HuH-7.5 (cell line): ENCODE results near the gene C1QB.
"Not testable (repeated sequence)": the region's sequence is repeated elsewhere in the genome, so short reads cannot be mapped to it uniquely, and the experiment has no call there.

Experiments used
- DNase-seq: peaks from one replicate; pipeline ENCODE4 v3.0.0; 2011; ENCODE audit warnings: low spot score

C1QB gene

DNA sequence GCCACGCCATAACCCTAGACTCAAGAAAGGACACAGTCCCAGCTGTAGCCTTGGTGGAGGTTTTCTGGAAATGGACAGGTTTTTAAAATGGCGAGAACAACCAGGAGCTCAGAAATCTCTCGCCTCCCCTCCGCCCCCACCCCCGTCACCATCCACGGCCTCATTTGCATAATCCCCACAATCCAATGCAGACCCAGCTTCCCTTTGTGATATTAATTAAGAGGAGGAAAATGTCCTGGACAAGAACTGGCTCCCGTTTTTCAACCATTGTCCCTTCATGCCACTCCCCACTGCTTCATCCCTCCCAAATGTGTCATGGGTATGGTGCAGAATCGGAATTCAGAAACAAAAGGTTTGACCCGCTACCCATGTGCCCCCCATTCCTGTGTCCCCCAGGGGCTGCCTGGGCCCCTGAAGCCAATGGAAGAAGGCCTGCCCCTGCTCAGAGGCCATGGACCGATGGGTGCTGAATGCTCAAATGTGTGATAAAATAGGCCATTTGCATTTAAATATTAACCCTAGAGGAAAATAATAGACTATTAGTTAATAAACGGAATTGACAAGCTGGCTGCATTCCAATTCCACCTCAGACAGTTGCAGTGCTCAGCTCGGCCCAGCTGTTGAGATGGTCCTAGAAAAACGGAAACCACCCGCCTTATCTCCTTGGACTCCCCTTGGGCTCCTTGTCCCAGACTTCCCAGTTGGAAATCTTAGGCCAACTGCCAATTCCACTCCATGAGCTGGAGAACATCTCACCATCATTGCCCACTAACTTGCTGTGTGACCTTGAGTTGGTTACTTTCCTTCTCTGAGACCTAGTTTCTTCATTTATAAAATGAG lies 46.9 kb downstream of the C1QB start:
- DNase-seq, result no peak

DNA sequence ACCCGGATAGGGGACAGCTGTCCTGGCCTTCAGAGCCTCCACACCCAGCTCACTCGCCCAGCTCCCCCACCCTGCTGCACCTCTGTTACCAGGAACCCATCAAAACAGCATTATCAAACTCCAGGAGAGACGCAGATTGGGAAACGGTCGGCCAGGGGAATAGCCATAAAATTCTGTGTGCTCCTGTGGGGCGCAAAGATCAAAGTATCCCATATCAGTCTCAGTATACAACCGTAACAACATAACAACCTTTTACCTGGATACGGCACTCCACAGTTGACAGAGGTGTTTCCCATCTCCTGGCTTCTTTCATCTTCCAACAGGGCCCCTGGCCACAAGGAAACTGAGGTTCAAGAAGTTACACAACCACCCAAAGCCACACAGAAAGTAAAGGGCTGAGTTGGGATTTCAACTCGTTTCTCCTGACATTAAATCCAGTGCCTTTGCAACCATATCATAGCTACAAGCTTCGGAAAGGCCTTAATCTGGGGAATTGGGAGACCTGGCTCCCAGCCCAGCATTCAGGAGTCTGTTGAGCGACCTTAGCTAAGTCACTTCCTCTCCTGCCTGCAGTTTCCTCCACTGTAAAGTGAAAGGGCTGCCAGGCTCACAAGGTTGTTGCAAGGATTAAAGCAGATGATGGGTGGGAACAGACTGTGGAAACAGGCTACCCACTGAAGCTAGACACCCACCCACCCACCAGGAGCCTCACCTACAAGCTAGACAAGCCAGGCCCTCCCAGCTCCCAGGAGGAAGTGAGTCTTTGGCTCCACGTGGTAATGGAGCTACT lies 49.5 kb downstream of the C1QB start:
- DNase-seq, result no peak

DNA sequence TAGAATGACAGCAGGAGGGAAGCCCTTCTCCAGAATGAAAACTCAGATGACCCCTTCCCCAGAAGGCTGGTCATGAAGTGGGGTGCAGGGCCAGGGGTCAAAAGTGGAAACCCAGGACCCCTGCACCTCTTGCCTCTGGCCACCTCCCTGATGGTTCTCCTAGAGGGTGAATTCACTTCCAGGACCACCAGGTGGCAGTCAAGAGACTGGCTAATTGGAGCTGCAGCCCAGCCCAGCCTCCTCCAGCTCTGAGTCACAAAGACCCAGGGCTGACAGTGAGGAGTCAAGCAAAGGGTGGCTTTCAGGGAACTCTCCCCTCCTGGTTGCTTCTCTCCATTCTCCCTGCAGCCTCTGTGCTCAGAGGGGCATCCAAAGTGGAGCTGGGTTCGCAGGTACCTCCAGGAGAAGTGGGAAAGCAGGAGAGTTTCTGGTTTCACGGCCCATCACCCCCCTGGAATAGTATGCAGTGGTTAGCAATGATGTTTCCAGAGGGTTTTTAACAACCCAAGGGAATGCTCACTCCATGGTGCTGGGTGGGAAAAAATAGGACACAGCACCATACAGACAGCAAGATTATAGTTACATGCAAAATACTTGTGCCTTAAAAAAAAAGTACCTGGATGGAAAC lies 51.5 kb downstream of the C1QB start:
- peak; percentile 74 for DNase-seq

DNA sequence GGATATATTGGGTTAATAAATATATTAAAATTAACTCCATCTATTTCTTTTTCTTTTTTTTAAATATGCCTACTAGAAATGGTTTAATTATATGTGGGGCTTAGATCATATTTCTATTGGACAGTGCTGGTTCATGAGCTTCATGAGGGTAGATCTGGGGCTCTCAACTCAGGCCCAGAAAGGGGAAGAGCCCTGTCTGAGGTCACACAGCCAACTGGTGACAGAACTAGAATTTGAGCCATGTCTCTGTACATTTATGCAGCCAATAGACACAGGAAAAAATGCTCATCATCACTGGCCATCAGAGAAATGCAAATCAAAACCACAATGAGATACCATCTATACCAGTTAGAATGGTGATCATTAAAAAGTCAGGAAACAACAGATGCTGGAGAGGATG lies 52.5 kb downstream of the C1QB start:
- DNase-seq, result no peak

DNA sequence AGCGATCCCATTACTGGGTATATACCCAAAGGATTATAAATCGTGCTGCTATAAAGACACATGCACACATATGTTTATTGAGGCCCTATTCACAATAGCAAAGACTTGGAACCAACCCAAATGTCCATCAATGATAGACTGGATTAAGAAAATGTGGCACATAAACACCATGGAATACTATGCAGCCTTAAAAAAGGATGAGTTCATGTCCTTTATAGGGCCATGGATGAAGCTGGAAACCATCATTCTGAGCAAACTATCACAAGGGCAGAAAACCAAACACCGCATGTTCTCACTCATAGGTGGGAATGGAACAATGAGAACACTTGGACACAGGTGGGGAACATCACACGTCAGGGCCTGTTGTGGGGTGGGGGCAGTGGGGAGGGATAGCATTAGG lies 53.1 kb downstream of the C1QB start:
- not testable (repeated sequence) for DNase-seq

DNA sequence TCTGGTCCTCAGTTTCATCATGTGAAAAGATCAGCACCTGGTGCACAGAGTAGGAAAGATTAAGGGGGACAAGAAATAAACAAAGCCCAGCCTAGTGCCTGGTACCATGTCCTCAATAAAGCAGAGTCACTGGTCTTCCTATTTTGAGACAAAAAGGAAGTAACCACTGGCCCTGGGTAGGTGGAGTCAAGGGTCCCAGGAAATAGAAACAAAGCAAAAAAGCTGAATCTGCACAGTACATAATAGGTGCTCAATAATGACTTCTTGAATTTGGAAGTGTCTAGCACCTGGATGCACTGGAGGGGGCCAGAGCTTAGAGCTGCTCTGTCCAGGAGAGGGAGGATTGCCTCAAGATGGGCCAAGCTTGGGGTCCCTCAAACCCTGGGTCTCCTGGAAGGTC lies 55.7 kb downstream of the C1QB start:
- DNase-seq, result no peak

DNA sequence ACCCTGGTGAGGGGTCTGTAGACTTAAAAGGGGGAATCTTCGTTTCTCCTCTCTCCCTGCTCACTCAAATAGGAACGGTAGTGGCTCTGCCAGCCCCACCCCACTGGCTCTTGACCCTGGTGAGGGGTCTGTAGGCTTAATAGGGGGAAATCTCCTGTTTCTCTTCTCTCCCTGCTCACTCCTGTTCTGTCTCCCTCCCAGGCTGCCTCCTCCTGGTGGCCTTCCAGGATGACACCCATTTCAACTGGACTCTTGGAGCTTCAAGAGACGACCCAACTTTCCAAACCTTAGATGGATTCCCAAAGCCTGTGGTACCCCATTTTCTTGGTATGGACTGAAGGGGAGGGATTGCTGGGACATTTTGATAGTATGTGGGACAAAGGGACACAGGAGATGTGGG lies 56.2 kb downstream of the C1QB start:
- DNase-seq, result no peak

DNA sequence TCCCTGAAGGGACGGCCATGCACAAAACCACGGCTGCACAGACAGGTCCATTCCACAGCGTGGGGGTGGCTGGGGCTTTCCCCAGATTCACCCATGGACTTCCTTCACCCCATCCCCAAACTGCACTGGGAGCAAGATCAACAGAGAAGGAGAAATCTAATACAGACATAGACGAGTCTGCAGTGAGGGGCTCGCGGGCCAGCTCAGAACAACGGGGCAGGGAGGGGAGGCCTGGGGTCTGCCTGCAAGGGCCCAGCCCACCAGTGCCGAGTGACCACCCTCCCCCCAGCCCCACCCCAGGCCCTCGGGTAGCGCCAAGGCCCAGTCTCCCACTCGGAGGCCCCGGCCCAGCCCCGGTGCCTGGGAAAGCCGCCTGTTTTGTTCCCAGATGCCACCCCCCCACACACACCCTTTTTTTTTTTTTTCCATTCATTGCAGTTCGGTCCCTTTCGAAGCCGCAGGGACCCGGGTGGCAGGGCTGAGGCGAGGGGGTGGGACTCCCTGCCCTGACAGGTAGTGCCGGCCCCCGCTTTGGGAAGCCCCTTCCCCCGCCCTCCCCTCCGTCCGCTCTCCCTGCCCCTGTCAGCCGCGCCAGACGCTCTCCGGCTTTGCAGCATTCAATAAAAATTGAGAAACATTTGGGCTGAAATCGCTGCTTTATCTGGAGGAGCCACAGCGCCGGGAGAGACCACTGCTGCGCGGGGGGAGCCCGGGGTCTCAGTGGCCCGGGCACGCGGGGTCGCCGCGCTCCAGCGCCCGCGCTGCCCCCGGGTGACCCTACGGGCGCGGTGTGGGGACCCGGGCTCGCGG lies 57.1 kb downstream of the C1QB start:
- peak; percentile 63 for DNase-seq

DNA sequence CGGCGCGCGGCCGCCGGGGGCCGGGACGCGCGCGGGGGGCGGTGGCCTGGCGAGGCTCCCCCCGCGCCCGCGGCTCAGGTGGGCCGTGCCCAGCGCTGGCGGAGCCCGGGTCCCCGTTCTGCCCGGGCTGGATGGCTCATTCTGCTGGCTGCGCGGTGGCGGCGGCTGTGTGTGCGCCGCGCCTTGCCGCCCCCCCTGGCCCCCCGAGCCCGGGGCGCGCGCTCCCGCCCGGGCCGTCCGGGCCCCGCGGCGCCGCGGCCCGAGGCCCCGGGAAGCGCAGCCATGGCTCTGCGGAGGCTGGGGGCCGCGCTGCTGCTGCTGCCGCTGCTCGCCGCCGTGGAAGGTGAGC lies 57.6 kb downstream of the C1QB start, which contains the start of gene EPHB2:
TSS of gene EPHB2 (plus strand) at position 139 of the 349 bp plus-strand sequence. CDS start at position 283, 144 bp downstream.
- DNase-seq, result peak; percentile 76

DNA sequence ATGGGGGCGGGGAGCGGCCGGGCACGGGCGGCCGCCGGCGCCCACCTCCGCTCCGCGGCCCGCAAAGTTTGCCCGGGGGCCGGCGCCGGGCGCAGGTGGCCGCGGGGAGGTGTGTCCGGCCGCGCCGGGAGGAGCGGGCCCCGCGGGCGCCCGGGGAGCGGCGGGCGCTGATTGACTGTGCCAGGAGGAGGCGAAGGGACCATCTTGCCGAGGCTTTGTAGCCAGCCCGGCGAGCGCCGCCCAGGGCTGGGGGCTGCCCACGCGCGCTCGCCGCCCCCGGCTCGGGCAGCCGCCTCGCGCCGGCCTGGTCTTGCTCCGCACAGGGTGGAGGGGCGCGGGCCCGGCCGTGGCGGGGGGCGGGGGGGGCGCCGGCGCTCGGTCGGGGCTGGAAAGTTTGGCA lies 58.0 kb downstream of the C1QB start:
- no peak for DNase-seq
